ENCODE results near the gene CMPK1.

DNA sequence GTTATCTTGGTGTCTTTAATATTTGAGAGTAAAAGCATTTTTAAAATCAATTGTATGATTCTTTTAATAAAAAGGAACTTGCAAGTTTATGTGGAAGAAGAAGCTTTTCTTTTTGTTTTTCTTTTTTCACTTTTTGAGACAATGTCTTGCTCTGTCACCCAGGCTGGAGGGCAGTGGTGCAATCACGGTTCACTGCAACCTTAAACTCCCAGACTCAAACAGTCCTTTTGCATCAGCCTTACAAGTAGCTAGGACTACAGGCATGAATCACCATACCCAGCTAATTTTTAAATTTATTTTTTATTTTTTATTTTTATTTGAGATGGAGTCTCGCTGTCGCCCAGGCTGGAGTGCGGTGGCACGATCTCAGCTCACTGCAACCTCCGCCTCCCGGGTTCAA lies 34.1 kb downstream of the CMPK1 start:
- TF ChIP-seq CTCF (IDR thresholded peaks at IDR 0.05) = no peak
- TF ChIP-seq POLR2A (IDR thresholded peaks at IDR 0.05) = no peak
